GM21367 (cell line): ENCODE data around the gene SELE.

Experiments
- ATAC-seq: cut with Tn5 transposase; IDR thresholded peaks from one replicate; pipeline ENCODE4 v1.9.1; 2021; ENCODE audit not compliant: unreplicated experiment

SELE gene, protein sequence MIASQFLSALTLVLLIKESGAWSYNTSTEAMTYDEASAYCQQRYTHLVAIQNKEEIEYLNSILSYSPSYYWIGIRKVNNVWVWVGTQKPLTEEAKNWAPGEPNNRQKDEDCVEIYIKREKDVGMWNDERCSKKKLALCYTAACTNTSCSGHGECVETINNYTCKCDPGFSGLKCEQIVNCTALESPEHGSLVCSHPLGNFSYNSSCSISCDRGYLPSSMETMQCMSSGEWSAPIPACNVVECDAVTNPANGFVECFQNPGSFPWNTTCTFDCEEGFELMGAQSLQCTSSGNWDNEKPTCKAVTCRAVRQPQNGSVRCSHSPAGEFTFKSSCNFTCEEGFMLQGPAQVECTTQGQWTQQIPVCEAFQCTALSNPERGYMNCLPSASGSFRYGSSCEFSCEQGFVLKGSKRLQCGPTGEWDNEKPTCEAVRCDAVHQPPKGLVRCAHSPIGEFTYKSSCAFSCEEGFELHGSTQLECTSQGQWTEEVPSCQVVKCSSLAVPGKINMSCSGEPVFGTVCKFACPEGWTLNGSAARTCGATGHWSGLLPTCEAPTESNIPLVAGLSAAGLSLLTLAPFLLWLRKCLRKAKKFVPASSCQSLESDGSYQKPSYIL

DNA sequence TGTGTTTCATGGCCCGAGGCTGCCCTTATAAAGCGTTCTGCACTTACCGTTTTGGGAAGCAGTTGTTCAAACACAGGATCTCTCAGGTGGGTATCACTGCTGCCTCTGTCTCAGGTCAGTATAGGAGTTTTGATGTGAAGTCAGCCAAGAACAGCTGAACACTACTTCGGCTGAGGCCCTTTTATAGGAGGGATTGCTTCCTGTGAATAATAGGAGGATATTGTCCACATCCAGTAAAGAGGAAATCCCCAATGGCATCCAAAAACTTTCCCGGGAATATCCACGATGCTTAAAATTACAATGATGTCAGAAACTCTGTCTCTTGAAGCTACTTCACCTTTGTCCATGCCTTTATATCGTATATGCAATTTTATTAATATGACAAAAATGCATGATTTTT, at the start of gene SELE:
Gene SELE, minus strand, starts transcription at position 156 of the 400 bp plus-strand sequence. CDS start 467 bp downstream, outside the sequence.
- ATAC-seq: no peak

DNA sequence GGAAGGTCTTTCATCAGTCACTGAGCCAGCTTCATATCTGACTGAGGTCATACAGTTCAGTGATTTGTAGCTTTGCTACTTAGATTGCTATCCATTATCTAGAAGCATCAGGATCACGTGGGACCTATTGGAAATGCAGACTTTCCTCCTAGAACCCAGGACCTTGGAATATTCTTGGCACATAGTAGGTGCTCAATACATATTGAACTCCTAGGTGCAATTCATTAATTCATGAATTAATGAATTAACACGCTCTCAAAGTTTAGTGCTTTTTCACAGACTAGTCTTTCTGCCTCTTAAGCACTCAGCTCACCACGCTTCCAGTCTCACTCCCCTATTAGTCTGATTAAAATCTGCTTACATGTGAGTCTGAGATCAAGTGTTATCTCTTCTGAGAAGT, 48.7 kb upstream of the SELE start:
- no peak for ATAC-seq

DNA sequence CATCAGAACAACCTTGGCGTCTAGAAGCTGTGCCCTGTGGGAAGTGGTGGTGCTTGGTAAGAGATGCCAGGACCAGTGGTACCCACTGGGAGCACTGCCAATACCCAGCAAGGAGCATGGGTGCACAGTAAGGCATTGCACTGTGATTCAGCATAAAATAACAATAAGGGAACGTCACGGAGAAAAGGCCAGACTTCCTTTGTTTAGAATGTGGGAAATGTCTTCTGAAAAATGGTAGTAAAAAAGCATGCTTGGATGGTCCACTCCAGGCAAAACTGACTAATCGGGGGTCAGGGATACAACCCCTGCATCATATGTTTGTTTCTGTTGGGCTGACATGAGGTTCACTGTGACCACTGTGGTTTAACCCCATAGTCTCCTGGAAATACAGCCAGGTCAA, 46.1 kb upstream of the SELE start:
- no peak for ATAC-seq

DNA sequence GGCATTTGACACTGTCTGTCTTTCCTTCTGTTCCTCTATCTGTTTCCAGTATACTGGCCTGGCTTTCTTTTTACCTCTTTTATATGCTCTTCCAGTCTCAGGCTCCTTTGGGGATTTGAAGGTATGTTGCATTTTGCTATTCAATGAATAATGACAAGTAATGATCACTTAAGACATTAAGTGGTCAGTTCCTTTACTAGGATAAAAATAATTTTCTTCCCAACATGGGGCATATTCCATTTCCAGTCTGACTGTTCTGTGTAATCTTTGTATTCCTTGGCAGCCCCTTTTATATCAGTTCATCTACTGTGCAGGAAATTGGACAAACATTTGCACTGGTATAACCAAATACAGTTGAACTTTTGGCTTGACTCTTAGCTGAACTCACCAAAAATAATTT, 45.3 kb upstream of the SELE start:
- ATAC-seq: no peak

DNA sequence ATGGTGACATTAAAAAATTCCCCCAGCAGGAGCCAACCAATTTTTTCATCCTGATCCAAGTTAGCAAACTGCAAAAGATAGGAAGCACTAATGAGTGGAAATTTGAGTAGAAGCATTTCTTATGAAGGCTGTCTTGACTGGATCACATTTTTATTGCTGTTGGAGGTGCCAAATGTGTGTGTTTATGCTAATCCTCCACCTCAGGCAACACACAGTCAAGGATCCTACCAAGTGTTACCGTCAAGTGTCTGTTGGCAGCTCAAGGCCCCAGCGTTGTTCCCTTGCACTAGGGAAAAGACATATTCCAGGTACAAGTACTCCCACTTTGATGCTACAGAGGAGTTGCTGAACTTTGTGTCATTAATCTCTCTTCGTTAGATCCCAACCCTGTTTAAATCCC, 42.6 kb upstream of the SELE start:
- ATAC-seq: no peak

DNA sequence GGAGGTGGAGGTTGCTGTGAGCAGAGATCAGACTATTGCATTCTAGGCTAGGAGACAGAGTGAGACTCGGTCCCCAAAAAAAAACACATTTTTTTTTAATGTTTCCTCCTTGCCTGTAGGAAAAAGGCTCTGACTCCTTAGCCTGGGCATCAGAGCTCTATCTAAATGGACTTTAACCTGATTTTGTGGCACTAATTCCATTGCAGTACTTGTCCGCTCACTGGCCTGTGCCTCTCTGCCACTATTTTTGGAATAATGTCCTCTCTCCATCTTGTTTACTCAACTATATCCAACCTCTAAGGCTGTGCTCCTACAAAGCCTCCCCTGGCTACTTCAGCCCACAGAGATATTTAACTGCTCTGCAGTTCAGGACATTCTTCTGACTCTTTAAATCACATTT, 34.3 kb upstream of the SELE start:
- ATAC-seq: no peak

DNA sequence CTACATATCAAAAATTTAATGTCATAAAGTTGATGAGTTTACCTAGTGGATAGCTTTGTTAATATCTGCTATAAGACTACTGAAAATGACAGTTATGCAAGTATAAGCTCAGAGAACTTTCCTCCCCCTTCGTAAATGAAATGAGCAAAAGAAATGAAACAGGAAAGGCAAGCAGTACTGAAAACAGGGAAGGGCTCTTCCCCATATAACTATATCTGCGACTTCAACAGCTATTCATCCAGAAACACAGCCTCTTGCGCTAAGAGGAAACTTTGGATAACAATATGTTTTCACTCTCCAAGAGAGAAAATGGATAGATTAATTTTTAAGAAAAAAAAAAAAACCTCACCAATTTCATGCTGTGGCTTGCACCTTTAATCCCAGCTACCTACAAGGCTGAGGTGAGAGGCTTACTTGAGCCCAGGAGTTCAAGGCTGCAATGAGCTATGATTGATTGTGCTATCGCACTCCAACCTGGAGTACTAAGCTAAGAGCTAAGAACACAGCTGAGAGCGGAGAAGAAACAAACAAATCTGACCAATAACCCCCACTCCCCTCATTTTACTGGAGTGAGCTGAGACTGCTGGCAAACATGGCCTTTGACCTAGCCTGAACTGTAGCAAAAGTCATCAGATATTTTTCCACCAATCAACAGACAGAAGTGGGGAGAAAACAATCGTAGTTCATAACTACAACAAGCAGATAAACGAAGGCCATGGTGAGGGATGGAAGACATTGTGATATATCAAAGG, 31.9 kb upstream of the SELE start:
- no peak for ATAC-seq

DNA sequence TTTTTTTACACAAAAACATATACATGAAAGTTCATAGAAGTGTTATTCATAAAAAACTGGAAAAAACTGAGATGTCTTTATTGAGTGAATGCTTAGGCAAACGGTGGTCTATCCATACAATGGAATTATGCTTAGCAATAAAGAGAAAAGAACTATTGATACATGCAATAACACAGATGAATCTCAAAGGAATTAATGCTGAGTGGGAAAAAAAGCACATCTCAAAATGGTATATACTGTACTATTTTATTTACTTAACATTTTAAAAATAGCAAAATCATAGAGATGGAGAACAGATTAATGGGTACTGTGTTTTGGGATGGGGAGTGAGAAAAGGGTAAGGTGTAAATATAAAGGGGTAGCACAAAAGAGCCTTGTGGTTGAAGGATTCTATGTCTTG, 31.0 kb upstream of the SELE start:
- no peak for ATAC-seq

DNA sequence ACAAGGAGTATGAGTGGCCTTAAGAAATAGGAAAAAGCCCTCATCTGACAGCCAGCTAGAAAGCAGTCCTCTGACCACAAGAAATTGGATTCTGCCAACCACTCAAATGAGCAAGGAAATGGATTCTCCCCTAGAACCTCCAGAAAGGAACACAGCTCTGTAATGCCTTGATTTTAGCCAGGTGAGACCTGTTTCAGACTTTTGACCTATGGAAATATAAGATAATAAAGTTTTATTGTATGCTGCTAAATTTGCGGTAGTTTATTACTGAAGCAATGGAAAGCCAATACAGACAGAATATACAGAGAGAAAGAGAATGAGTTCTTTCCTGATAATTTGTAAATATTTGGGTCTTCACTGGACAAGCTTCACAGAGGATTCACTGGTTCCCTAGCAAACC, 28.8 kb upstream of the SELE start:
- ATAC-seq: no peak

DNA sequence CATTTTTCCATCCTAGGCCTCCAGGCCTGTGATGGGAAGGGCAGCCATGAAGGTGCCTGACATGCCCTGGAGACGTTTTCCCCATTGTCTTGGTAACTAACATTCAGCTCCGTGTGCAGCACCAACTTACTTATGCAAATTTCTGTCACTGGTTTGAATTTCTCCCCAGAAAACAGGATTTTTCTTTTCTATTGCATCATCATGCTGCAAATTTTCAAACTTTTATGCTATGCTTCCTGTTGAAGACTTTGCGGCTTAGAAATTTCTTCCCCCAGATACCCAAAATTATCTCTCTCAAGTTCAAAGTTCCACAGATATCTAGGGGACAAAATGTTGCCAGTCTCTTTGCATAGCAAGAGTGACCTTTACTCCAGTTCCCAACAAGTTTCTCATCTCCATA, 25.2 kb upstream of the SELE start:
- ATAC-seq: no peak

DNA sequence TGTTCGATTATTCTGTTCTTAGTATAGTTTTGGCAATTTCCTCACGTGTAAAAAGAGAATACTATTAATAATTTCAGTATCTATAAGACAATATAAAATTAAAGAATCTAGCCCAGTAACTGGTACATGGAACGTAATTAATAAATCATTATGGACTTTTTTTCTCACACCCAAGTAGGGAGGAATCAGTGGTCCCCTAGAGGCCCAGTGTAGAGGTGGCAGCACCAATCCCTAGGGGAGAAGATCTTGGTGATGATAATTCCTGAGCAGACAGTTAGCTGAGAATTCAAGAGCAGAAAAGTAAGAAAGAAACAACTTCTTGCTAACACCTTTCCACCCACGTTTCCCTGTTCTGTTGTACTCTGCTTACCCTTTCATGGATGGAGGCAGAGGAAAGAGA, 19.7 kb upstream of the SELE start:
- ATAC-seq: no peak

DNA sequence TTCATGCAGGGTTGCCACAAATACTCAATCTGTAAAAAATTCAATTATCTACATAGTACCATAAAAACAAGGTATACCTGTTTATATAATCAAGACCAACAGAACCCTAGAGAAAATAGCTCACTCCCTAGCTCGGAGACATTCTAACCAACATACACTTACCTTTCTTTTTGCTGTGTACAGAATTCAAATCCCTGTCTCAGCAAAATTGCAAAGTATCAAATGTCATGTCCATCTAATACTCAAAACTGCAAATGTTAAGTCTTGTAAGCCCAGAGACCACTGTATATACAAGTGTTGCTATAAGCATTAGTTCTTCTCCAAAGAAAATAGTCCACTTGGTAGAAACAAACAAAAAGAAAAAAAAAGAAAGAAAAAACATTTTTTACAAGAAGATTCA, 16.2 kb upstream of the SELE start:
- no peak for ATAC-seq

DNA sequence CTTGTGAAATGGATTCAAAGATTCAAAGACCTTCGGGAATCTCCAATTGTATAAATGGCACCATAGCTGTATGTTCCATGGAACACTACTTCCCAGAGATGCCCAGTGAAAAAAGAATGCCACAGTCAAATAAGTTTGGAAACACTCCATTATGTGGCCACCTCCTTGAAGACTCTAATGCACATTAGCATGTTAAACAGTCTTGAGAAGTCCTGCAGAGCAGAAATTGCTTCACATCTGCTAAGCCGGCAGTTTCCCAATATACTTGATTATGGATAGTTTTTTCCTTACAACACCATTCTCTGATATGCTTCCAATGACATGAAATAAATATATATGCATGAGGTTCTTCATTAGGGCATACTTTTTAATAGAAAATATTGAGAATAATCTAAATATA, 12.7 kb upstream of the SELE start:
- ATAC-seq: no peak

DNA sequence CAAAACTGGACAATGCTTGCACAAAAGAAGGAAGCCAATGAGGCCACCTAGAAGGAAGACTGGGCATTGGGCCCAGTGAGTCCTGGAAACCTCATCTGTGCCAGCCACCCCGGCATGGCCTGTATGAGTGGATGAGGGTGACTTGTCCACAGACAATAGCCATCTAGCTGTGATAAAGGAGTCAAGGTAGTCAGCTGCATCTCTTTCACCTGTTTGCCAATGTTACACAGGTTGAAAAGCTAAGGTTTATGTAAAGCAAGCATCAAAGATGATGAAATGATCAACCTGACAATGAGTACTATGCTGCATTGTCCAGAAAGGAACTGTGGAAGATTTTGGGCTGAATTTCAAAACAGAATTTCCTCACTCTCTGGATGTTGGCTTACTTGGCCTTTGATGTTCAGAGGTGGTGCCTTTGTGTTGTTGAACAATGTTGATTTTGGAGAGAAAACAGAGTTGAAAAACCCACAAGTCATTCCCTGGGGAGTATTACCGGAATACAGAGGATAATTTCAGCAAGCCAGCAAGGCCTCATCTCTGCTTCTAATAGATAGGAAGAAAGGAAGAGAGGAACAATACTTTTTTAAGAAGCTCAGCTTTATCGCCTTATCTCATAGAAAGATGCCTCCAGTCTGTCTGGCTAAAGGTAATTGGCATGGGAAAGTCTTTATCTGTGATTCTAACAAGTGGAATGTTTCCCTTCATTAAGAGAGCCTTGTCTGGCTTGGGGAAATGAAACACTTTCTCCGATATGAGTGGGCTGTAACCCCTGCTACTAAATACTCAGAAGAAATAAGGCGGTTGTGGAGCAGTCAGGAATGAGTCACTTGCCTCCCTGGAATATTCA, 11.4 kb upstream of the SELE start:
- ATAC-seq: no peak

DNA sequence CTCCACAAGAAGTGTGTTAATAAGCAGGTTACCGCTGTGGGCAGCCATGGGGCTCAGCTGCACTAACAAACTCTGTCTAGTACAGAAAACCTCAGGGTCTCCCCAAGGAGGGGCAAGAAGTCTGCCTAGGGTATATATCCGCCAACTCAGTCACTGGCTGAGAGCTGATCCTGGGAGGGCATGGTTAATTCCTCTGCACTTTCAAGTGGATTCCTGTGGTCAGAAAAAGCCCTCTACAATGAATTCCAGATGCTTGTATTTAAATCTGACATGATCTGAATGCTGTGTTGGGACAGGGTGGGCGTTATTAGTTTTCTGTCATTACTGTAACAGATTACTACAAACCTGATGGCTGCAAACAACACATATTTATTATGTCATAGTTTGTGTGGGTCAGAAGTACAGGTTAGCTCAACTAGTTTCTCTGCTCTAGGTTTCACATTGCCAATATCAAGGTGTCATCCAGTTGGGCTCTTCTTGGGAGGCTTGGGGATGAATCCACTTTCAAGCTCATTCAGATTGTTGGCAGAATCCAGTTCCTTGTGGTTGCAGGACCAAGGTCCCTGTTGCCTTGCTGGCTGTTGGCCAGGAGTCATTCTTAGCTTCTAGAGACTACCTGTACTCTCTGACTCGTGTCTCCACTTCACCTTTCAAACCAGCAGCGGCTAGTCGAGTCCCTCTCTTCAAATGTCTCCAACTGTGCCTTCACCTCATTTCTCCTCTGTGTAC, 8.0 kb upstream of the SELE start:
- no peak for ATAC-seq

DNA sequence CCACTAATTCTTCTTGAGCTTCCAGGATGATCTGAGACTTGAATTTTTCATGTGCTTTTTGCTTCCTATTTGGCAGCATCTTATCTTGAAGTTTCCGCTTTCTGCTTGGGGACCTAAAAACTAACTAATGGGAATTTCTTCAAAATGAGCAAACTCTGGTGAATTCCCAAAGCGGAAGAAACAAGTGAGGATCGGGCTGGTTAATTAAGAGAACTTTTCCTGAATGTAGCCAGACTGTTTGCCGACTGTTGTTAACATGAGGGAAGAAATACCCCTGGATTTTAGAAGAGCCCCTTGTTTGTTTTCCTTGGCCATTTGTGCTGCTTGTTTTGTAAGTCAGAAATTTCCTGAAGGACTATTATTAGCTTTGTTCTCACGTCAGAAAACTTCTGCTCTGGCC, 6.1 kb upstream of the SELE start:
- no peak for ATAC-seq

DNA sequence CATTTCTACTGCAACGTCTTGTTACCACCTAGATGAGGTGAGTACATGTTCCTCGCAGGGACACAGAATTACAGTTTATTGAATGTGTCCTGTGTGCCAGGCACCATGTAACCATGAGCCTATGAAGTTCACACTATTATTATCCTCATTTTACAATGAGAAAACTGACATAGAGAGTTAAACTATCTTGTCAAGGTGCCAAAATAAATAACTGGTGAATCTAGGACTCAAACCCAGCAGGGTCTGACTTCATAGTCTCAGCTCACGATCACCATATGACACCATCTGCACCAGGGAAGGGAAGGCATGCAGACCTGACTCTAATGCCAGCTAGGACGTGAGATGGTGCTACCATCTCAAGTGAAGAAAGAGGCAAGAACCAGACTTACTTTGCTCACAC, 2.4 kb downstream of the SELE start:
- no peak for ATAC-seq

DNA sequence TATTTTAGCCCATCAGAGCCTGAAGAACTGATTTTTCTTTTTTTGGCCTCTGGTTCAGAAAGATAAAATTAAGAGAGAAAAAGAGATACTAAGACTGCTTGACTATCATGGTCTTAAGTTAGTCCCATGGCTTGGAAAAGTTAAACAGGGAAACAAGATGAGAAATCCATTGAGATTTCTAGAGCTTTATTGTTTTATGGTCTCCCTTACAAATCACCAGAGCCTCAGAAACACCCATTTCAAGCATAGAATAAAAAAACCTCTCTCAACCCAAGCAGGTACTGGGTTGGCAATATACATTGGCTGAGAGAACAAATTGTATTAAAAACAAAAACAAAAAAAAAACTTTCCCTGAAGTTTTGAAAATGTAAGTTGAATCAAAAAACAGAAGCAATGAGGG, 3.9 kb downstream of the SELE start:
- ATAC-seq: no peak

DNA sequence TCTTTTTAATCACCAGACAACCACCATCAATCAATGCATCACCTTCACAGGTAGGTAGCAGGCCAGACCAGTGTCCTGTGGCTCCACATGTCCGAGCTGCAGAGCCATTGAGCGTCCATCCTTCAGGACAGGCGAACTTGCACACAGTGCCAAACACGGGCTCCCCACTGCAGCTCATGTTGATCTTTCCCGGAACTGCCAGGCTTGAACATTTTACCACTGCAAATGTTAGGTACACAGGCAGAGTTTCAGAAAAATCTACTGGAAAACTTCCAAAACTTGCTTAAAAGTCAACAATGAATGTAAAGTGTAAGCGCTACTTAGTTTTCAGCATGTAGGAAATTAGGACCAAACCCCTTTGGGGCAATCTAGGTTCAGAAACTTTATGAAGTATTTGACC, 6.6 kb downstream of the SELE start:
- no peak for ATAC-seq

DNA sequence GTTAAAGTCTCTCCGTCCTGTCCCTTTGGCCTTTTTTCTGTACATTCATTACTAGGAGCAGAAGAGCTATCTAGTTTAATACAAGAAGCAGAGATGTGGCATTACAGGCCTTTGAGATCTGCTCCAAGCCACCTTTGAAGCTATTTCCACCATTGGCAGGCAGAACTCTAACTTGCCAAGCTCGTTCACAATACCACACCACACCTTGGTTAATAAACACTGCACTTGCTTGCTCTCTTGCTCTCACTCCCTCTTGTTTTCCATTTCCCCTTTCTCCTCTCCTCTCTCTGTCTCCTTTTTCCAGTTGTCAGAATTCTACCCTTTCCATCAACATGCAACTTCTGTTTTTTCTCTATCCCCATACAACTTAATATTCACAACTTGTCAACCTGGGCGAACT, 7.0 kb downstream of the SELE start:
- no peak for ATAC-seq

DNA sequence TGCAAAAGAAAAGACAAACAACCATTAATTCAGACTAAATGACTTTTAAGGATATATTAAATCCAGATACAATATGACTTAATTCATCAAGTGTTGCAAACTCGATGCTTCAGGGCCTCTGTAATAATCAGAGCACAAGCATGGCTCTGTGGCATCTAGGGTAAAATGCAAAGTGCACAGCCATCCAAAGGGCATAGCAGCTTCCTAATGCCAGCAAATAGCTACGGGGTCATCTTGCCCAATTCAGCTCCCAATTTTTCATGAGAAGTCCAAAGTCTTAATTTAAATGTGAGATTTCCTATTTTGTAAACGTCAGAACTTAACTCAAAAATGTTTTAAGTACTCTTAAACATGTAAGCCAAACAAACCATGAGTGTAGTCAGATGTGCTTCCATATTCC, 7.9 kb downstream of the SELE start:
- no peak for ATAC-seq
